GM18861 (cell line): ENCODE measurements around the gene TRIP12.
"Not testable (repeated sequence)": the region's sequence is repeated elsewhere in the genome, so short reads cannot be mapped to it uniquely, and the experiment has no call there.

Experiments used
- ATAC-seq: cut with Tn5 transposase; IDR thresholded peaks from one replicate; pipeline ENCODE4 v1.9.1; 2021; ENCODE audit not compliant: unreplicated experiment

The TRIP12 gene

DNA sequence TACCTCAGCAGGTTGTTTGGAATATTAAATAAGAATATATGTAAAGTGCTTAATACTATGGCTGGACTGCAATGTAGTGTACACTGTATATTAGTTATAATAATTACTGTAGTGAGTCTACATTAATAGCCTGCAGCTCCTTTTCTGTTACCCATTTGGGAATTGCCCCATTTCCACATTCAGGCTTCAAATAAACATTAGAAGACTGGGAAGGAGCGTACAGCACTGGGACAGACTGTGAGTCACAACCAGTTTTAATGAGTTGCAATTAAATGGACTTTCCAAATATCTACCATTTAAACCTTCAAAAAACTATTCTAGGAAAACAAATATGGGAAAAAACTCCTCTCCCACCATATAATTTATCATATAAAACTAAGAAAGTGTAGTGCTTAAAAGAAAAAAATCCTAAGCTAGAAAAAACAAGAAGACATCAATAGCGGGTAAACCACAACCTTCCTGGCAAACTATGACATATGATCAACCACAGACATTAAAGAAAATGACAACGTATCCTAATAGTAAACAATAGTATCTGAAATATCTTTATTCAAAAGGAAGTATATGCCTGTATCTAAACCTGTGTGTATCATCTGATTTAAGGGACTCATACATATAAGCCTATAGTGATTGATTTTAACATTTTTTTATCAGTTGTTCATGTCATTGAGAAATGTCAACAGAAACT lies 86.1 kb downstream of the TRIP12 start:
- ATAC-seq = no peak

DNA sequence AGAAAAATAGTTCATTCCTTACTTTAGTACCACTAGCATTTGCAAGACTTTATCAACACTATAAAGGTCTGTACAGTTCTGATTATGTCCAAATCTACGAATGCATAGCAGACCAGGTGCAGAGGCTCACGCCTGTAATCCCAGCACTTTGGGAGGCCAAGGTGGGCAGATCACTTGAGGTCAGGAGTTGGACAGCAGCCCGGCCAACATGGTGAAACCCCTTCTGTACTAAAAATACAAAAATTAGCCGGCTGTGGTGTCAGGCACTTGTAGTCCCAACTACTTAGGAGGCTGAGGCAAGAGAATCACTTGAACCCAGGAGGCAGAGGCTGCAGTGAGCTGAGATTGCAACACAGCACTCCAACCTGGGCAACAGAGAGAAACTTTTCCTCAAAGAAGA lies 87.4 kb downstream of the TRIP12 start:
- ATAC-seq = not testable (repeated sequence)

DNA sequence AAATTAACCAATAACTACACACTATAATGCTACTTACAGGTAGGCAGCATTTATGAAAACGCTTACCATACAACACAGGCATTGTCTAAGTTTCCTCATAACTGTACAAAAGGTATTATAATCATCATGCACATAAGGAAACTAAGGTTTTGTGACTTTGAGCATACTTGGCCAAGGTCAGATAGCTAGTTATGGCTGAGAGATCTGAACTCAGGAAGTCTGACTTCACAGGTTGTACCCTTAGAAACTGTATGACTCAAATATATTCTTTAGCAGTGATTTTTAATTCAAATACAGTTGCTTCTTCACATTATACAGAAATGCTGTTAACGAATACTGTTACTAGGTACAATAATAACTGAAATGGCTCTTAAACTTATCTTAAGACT lies 89.3 kb downstream of the TRIP12 start:
- ATAC-seq = no peak

DNA sequence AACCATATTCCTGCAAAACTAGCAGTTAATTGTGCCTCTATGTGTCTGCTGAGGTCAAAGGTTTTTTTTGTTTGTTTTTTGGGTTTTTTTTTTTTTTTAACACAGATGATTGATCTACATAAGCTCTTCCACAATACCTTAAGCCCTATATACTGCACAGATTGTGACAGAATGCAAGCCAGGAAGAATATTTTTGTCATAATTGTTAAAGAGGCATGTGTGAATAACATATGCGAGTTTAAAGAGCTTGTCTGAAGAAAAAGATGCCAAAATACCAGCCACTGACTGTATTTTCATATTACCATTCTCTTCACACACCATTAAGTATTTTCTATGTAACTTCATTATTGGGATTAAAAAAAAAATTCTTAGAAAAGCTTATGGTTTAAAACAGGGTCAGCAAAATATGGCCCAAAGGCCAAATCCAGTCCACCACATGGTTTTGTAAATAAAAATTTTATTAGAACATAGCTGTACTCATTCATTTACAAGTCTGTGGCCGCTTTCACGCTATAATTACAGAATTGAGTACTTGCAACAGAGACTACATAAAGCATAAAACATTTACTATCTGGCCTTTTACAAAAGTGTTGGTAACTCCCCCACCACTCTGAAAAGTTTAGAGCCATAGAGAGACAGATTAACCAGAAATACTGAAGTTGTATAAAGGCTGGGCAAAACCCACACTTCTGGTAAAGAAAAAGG lies 89.9 kb downstream of the TRIP12 start:
- ATAC-seq = no peak

DNA sequence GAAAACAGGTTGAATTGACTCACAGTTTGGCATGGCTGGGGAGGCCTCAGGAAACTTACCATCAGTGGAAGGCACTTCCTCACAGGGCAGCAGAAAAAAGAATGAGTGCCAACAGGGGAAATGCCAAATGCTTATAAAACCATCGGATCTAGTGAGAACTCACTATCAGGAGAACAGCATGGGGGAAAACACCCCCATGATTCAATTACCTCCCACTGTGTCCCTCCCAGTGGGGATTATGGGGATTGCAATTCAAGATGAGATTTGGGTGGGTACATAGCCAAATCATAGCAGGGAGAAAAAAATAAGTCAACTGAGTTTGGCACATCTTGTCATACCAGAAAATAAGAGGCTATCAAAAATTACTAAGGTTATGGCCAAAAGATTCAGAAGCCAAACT lies 96.3 kb downstream of the TRIP12 start:
- no peak for ATAC-seq

DNA sequence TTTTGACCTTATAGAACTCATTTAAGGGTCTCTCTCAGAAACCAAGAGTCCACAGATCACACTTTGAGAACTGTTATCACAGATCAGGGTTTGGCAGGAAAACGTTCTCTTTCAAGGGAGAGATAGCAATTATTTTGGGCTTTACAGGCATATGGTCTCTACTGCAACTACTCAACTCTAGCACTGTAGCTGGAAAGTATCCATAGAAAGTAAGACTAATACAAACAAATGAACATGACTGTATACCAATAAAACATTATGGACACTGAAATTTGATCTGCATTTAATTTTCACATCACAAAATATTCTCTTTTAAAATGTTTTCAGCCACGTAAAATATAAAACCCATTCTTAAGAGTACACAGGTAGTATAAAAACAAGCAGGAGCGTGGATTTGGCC lies 100.5 kb downstream of the TRIP12 start:
- no peak for ATAC-seq

DNA sequence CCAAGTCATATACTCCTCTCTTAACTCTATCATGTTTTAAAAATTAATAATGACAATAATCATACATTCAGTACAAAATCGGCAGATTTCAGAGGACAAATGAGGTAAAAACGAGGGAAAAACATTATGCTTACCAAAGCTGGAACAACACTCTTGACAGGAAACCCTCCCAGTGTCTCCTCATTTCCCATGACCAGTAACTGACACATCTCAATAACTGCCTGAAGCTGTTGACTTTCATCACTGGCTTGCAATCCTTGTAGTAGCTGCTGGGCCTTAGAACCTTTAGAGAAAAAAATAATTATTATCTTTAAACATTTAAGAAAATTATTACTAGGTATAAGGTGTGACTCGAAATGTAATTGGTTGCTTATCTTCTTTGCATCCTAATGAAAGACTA lies 103.6 kb downstream of the TRIP12 start:
- no peak for ATAC-seq

DNA sequence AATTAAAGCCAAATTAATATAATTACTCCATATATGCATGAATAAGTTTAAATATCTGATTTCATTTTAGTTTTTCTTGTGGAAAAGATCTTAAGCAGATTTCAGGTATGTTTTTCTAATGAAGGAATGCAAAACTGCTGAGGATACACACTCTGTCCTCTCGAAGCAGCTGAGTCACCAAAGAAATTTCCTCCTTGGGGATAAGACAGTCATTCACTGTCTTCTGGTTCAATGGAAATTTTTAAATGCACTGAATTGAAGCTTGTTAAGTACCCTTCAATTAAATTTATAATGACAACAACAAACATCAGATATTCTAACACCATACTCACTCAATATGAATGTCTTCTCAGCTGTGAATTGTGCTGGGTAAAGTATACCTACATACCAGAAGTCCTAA lies 106.0 kb downstream of the TRIP12 start:
- no peak for ATAC-seq

DNA sequence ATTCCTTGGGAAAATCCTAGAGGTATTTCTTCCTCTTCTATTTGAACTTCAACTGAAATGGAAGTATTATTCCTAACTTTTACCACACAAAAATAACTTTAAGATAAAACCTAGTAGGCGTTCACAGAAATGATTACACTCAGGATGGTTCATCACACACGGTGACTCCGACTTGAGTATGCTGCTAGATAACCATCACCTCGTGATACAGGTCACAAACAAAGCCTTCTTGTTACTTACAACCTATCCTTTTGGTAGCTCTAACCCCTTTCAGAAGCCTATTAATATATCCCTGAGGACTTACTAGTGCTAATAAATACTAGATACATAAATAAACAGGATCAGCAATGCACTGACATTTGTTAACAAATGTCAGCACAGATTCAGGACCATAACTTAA lies 106.5 kb downstream of the TRIP12 start:
- no peak for ATAC-seq

DNA sequence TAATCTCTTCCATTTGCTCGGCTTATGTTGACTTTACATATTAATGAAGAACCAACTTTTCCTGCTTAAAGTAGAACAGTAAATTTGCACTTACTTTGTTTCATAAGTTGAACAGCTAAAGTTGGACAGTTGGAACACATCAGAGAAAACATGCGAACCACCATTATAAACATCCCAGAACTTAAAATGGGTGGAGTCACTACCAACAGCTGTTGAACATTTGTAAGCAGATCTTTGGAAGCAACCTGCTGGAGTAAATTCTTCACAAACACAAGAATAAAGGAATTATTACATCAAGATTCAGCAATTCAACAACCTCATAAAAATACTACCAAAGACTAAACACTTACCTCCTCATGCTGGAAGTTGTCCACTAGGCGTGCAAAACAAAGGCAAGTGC lies 111.0 kb downstream of the TRIP12 start:
- ATAC-seq = no peak

DNA sequence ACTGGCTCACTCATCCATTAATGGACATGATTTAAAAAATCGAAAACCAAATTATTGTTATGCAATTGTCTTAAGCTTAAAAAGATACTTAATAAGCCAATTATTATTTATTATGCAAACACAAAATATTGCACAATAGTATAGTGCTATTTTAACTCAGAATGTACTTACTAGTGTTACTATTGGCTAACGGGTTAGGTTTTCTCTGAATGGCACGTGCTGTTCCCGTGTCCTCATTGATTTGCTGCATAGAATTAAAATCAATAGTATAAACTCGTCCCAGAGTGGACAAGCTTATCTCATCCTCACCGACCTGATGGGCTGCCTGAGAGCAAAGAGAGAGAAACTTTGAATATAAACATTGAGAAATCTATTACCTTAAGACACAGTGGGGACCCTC lies 116.2 kb downstream of the TRIP12 start:
- ATAC-seq = no peak

DNA sequence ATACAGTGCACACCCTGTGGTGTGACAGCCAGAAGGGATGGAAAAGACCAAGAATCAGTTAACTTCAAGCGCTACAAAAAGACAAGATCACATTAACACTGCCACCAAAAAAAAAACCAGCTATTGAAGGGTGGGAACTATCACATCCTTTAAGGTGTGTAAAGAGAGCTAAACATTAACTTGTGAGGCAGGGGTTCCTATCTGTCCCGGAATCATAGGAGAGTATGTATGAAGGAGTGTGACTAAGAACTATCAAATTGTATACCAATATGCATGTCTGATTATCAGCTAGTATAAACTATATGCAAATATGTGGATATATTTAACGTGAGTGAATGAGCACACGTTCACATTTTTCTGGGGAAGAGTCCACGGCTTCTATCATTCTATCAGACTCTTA lies 119.0 kb downstream of the TRIP12 start:
- no peak for ATAC-seq

DNA sequence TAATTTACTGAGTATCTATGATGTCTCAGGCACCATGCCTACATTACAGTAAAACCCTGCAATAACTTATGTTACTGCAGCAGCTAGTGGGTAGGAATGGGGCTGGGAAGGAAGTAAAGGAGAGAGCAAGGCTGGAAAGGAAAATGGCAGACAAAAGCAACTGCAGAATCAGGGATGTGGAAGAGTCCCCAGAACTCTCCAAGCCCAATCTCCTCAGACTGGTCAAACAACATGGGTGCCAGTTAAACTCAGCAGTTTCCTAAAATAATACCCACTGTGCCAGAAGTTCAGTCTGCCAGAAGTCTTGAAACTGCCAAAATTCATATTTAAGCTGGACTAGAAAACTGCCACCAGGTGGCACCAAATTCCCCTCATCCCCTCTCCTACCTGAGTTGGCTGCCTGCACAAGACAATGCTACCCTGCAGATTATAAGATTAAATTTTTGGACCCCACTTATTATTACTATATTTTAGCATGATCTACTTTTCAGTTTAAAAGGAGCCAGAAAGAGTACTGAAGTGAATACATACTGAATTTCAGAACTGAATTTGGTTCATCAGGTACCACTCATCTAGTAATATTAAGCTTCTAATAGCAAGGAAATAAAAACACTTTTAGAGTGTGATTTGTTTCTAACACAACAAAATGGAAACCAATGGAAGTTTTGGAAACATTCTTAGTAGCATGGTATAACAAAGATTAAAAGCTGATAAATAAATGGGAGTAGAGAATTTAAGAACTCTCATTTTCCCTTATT lies 120.6 kb downstream of the TRIP12 start:
- ATAC-seq = no peak

DNA sequence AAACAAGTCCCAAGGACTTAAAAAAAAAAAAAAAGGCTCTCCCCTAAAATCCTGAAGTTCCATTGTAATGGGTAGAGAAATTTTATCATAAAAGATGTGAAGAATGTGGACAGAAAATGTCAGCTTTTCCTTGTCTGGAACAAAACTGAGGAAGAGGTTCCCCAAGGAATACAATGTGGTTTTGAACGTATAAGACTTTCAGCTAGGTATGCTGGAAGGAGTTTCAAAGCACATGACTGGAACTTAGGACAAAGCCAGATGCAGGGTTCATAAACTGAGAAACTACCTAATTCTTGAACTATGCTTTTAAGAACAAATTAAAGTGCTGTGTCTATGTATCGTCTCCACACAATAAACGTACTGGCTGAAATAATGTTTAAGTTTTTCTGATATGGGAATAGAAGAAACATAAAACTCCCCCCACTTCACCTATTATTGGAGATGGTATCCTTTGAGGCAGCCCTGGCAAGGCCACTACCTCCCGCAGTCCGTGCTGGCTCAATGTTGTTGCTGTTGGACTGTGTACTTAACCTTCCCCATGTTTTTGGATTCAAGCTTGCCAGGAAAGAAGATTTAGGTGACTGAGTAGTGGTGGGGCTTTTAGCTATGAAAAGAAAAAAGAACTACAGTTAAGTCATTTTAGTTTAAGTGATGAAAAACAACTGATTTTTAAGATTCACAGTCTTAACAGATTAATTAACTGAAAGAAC lies 123.2 kb downstream of the TRIP12 start:
- no peak for ATAC-seq

DNA sequence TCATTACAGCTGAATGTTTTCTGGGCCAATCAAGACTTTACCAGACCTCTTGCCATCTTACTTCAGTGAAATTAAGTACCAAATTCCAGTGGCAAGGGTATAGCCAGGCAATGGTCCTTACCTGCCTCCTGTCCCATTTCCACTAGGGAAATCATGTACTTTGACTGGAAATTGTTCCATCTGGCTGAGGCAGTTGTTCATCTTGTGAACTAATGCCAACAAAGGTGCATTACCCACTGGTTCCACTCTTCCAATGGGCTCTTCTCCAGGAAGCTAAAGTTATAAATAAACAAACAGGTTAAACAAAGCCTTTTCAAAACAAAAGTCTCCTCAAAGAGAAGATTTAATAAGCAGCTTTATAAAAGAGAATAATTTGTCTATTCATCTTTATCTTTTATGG lies 126.8 kb downstream of the TRIP12 start:
- ATAC-seq = no peak

DNA sequence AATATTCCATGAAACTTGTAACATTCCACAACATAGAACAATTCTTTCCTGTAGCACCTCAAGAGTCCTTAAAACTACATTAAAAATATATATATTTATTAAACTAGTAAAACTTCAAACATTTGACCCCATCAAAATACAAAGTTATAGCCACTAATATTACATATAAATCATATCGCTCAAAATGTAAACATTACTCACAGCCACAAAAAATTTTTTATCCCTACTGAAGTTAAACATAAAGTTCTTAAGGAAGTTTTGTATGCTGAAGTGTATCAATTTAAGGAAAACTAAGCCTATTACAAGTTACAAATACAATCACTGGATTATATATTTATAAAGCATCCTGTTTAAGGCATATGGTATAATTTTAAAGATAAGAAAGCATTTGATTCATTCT lies 127.2 kb downstream of the TRIP12 start:
- no peak for ATAC-seq

DNA sequence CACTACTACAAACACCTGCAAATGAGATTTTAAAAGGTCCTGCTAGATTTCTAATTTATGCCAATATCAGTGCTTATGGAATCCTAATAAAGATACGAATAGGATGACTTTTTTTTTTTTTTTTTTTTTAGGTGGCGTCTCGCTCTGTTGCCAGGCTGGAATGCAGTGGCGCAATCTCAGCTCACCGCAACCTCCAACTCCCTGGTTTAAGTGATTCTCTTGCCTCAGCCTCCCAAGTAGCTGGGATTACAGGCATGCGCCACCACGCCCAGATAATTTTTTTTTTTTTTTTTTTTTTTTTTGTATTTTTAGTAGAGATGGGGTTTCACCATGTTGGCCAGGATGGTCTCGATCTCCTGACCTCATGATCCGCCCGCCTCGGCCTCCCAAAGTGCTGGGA lies 135.5 kb downstream of the TRIP12 start:
- ATAC-seq = not testable (repeated sequence)

DNA sequence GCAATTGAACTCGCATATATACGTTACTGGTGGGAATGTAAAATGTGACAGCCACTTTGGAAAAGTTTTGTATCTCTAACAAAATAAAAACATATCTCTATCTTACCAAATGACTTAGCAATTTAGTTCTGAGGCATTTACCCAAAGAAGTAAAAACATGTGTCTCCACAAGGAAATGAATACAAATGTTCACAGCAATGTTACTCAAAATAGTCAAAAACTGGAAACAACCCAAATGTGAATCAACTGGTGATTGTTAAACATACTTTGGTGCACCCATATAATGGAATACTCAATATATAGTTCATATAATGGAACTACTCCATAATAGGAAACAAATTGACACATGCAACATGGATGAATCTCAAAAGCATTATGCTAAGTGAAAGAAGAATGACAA lies 137.0 kb downstream of the TRIP12 start:
- ATAC-seq = no peak

DNA sequence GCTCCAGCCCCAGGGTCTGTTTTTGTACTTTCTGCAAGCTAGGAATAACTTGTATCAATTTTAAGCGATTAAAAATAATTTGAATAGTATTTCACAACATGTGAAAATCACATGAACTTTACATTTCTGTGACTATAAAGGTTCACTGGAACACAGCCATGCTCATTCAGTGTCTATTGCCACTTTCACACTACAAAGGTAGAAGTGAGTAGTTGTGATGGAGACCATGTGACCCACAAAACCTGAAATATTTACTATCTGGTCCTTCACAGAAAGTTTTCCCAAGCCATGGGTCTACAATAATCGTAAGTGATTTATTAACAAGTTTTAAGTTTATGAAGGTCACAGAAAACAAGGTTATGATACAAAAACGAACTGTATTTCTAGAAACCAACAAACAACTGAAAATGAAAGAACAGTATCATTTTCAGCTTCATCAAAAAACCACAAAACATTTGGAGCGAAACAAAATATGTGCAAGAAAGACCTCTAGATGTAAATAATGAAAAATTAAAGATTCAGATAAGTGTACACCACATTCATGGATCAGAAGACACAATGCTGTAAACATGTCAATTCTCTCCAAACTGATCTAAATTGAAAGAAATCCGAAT lies 138.6 kb downstream of the TRIP12 start:
- ATAC-seq = no peak

DNA sequence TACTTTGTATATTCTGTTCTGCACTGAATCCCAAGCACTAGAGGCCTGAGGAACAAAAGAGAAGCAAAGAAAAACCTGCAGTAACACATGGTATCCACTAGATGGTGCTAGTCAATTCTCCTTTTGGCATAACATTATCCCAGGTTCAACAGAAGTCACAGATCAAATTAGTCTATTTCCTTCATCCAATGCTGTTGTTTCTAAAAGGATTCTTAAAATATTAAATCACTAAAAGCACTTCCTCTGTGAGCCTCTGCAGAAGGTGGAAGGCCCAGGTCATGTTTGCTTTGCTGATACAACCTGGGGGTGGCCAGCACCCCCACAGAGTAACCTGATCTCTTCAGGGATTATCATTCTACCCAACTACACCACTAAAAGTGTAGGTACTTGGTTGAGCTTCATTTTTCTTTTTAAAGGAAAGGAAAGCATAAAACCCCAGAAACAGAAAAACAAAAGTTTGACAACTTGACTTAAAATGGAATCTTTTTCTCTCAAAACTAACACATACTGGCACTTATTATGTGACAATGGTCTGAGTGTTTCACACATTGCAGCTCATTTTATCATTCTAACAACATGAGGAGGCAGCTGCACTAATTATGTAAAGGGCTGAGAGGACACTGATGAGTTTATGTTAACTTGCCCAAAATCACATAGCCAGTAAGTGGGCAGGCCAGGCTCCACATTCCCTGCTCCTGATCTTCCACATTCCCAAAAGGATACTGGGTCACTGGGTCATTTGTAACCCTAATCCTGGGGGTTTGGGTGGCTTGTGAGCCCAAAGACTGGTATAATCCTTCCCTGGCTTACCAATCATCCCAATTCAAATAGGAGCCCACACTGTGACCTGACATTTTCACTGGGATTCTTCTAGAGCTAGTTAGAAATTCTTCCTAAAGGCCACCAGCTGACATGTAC lies 140.7 kb downstream of the TRIP12 start:
- ATAC-seq = peak; percentile 43
